ENCODE data around the gene SLC2A13.
"Not testable (repeated sequence)": the region's sequence is repeated elsewhere in the genome, so short reads cannot be mapped to it uniquely, and the experiment has no call there.

The SLC2A13 gene

GRCh38 chr12:39763890-39764169 is 342.1 kb downstream of the SLC2A13 start:
- no peak overlapping the region for H3K4me3 ChIP-seq
- no peaks in the 10 kb centered on the region for H4K20me1 ChIP-seq
- no peaks in the 10 kb centered on the region for H3K27me3 ChIP-seq

GRCh38 chr12:39763071-39763889 is 342.6 kb downstream of the SLC2A13 start:
- Histone ChIP-seq H3K36me3 (no peaks in the 10 kb centered on the region), H3K27me3 (no peaks in the 10 kb centered on the region), H3K4me3 (no peak overlapping the region), H3K9ac (no peak overlapping the region), H3K27ac (no peak overlapping the region), H4K20me1 (no peaks in the 10 kb centered on the region), H3K4me1 (peaks cover 0 to 9% (median 0%) of the 10 kb centered on the region in 10 experiments; a peak in 1 of 20 replicates), H3K4me2 (no peak overlapping the region), H3K9me3 (replicated peaks in 1 of 11) (peaks cover 0 to 12% (median 0%) of the 10 kb centered on the region in 11 experiments; a peak in 6 of 22 replicates)
- no peak for TF ChIP-seq Cebpa-rat (IDR thresholded peaks at IDR 0.05)

More at GRCh38 chr12:39763890-39764169, 342.1 kb downstream of the SLC2A13 start:
- Histone ChIP-seq H3K36me3 (no peaks in the 10 kb centered on the region), H3K4me1 (peaks cover 0 to 3% (median 0%) of the 10 kb centered on the region in 10 experiments; a peak in 1 of 20 replicates), H3K9me3 (replicated peaks in 1 of 11) (peaks cover 0 to 14% (median 0%) of the 10 kb centered on the region in 11 experiments; a peak in 6 of 22 replicates), H3K4me2 (no peak overlapping the region), H3K27ac (no peak overlapping the region), H3K9ac (no peak overlapping the region)
- no peak for TF ChIP-seq Cebpa-rat (IDR thresholded peaks at IDR 0.05)

GRCh38 chr12:39755478-39755877 is 350.4 kb downstream of the SLC2A13 start:
- peaks cover 0 to 10% (median 0%) of the 10 kb centered on the region in 10 experiments; a peak in 1 of 20 replicates for H3K4me1 ChIP-seq
- H3K27me3 ChIP-seq: no peaks in the 10 kb centered on the region
- H3K9ac ChIP-seq: no peak overlapping the region
- H3K36me3 ChIP-seq: no peaks in the 10 kb centered on the region
- H3K9me3 ChIP-seq (replicated peaks in 1 of 11): no peaks in the 10 kb centered on the region
- H4K20me1 ChIP-seq: no peaks in the 10 kb centered on the region
- H3K4me2 ChIP-seq: no peak overlapping the region
- H3K27ac ChIP-seq: no peak overlapping the region
- TF ChIP-seq Cebpa-rat (IDR thresholded peaks at IDR 0.05): no peak
- no peak overlapping the region for H3K4me3 ChIP-seq

- Histone ChIP-seq H3K9ac (no peak overlapping the region), H3K4me3 (no peak overlapping the region), H3K36me3 (no peaks in the 10 kb centered on the region), H3K4me1 (no peaks in the 10 kb centered on the region), H3K27me3 (no peaks in the 10 kb centered on the region), H4K20me1 (no peaks in the 10 kb centered on the region), H3K4me2 (no peak overlapping the region), H3K27ac (no peak overlapping the region), H3K9me3 (replicated peaks in 1 of 11) (no peaks in the 10 kb centered on the region)
- TF ChIP-seq Cebpa-rat (IDR thresholded peaks at IDR 0.05): no peak
Observed at GRCh38 chr12:39752482-39753137, 353.3 kb downstream of the SLC2A13 start.

GRCh38 chr12:39746151-39746550 is 359.7 kb downstream of the SLC2A13 start:
- H3K4me2 ChIP-seq; H3K9me3 ChIP-seq (replicated peaks in 1 of 11); H3K4me1 ChIP-seq; H4K20me1 ChIP-seq; H3K27ac ChIP-seq; H3K9ac ChIP-seq; H3K36me3 ChIP-seq; H3K4me3 ChIP-seq; H3K27me3 ChIP-seq: not testable (repeated sequence)

- H3K9ac ChIP-seq: no peak overlapping the region
- TF ChIP-seq Cebpa-rat (IDR thresholded peaks at IDR 0.05): no peak
- H3K9me3 ChIP-seq (replicated peaks in 1 of 11): peaks cover 0 to 4% (median 0%) of the 10 kb centered on the region in 11 experiments; a peak in 1 of 22 replicates
- H3K27ac ChIP-seq: no peak overlapping the region
- H3K4me1 ChIP-seq: no peaks in the 10 kb centered on the region
- H3K4me3 ChIP-seq: no peak overlapping the region
- H3K36me3 ChIP-seq: no peaks in the 10 kb centered on the region
- H4K20me1 ChIP-seq: no peaks in the 10 kb centered on the region
- H3K27me3 ChIP-seq: no peaks in the 10 kb centered on the region
- no peak overlapping the region for H3K4me2 ChIP-seq
Observed at GRCh38 chr12:39743655-39744054, 362.2 kb downstream of the SLC2A13 start.

- TF ChIP-seq Cebpa-rat (IDR thresholded peaks at IDR 0.05): no peak
- H3K27me3 ChIP-seq: no peaks in the 10 kb centered on the region
- H3K4me3 ChIP-seq: no peak overlapping the region
- H3K9ac ChIP-seq: no peak overlapping the region
- no peak overlapping the region for H3K27ac ChIP-seq
- no peaks in the 10 kb centered on the region for H3K36me3 ChIP-seq
- no peaks in the 10 kb centered on the region for H4K20me1 ChIP-seq
- H3K4me1 ChIP-seq: no peaks in the 10 kb centered on the region
- H3K9me3 ChIP-seq (replicated peaks in 1 of 11): peaks cover 16 to 39% (median 26%) of the 10 kb centered on the region in 11 experiments
- H3K4me2 ChIP-seq: no peak overlapping the region
Observed at GRCh38 chr12:39736406-39736805, 369.5 kb downstream of the SLC2A13 start.

GRCh38 chr12:39723831-39724230 is 382.1 kb downstream of the SLC2A13 start:
- Histone ChIP-seq H3K4me1 (peaks cover 8 to 11% (median 10%) of the 10 kb centered on the region in 10 experiments; a peak in 18 of 20 replicates), H3K27ac (no peak overlapping the region), H3K4me2 (peak overlapping the region in 10 of 11 experiments; percentile 3 to 59 (median 22); a peak in 16 of 22 replicates), H4K20me1 (no peaks in the 10 kb centered on the region), H3K4me3 (no peak overlapping the region), H3K27me3 (no peaks in the 10 kb centered on the region), H3K9ac (no peak overlapping the region), H3K36me3 (no peaks in the 10 kb centered on the region), H3K9me3 (replicated peaks in 1 of 11) (no peaks in the 10 kb centered on the region)
- no peak for TF ChIP-seq Cebpa-rat (IDR thresholded peaks at IDR 0.05)

GRCh38 chr12:39722504-39722903 is 383.4 kb downstream of the SLC2A13 start:
- no peaks in the 10 kb centered on the region for H4K20me1 ChIP-seq
- H3K4me3 ChIP-seq: no peak overlapping the region
- no peak overlapping the region for H3K9ac ChIP-seq
- no peaks in the 10 kb centered on the region for H3K9me3 ChIP-seq (replicated peaks in 1 of 11)
- H3K27ac ChIP-seq: no peak overlapping the region
- H3K27me3 ChIP-seq: no peaks in the 10 kb centered on the region
- no peak for TF ChIP-seq Cebpa-rat (IDR thresholded peaks at IDR 0.05)
- H3K4me2 ChIP-seq: no peak overlapping the region
- H3K36me3 ChIP-seq: no peaks in the 10 kb centered on the region
- peaks cover 8 to 11% (median 10%) of the 10 kb centered on the region in 10 experiments; a peak in 18 of 20 replicates for H3K4me1 ChIP-seq
